ENCODE results near the gene PDE4B.

GRCh38 chr1:65995928-65996327 lies 203.2 kb downstream of the PDE4B start:
- TF ChIP-seq CTCF (IDR thresholded peaks at IDR 0.05), result no peak
- TF ChIP-seq POLR2A (IDR thresholded peaks at IDR 0.05), result no peak

Data from esophagus squamous epithelium (tissue), 4 donors.